ENCODE data around the gene HRCT1. TPM values are rescaled to one million over a fixed set of nuclear protein-coding genes. Genes with fewer than 3 reads are reported as not detected.

Gene HRCT1
- polyA plus RNA-seq, 3 donors, result 3.6 to 9.4 (median 4.1) TPM

Other genes starting within 250 kb of the HRCT1 start
- 10 to 100 TPM in 2 of 3 donors, not detected in 1; 37.0 to 41.8 TPM for gene RMRP, start 248.2 kb upstream of the HRCT1 start, polyA plus RNA-seq
- gene CCDC107, start 247.9 kb upstream of the HRCT1 start, polyA plus RNA-seq, result 100 to 1,000 TPM in 1 of 3 donors, 10 to 100 TPM in 2; 35.5 to 121 (median 54.4) TPM
- gene ARHGEF39, start 241.0 kb upstream of the HRCT1 start, polyA plus RNA-seq, result under 1 TPM; 0.22 to 0.82 (median 0.66) TPM
- 10 to 100 TPM in 1 of 3 donors, 1 to 10 TPM in 2; 2.2 to 45.4 (median 7.4) TPM for gene CA9, start 232.3 kb upstream of the HRCT1 start, polyA plus RNA-seq
- gene TPM2, start 216.3 kb upstream of the HRCT1 start, polyA plus RNA-seq, result 100 to 1,000 TPM in 2 of 3 donors, 10 to 100 TPM in 1; 59.0 to 552 (median 253) TPM
- gene TLN1, start 174.0 kb upstream of the HRCT1 start, polyA plus RNA-seq, result 100 to 1,000 TPM in 2 of 3 donors, 10 to 100 TPM in 1; 72.4 to 310 (median 201) TPM
- 10 to 100 TPM; 23.1 to 37.0 (median 33.0) TPM for gene CREB3, start 173.5 kb upstream of the HRCT1 start, polyA plus RNA-seq
- 10 to 100 TPM; 24.0 to 48.8 (median 36.8) TPM for gene GBA2, start 157.0 kb upstream of the HRCT1 start, polyA plus RNA-seq
- 10 to 100 TPM in 1 of 3 donors, 1 to 10 TPM in 2; 7.3 to 16.0 (median 9.9) TPM for gene RGP1, start 156.9 kb upstream of the HRCT1 start, polyA plus RNA-seq
- under 1 TPM in 2 of 3 donors, not detected in 1; 0.30 to 1.00 TPM for gene MSMP, start 151.9 kb upstream of the HRCT1 start, polyA plus RNA-seq
- gene NPR2, start 114.6 kb upstream of the HRCT1 start, polyA plus RNA-seq, result 10 to 100 TPM in 2 of 3 donors, 1 to 10 TPM in 1; 4.9 to 27.1 (median 18.3) TPM
- under 1 TPM; 0.78 to 0.90 (median 0.80) TPM for gene SPAG8, start 93.9 kb upstream of the HRCT1 start, polyA plus RNA-seq
- 100 to 1,000 TPM in 1 of 3 donors, 10 to 100 TPM in 2; 54.7 to 111 (median 63.3) TPM for gene HINT2, start 91.2 kb upstream of the HRCT1 start, polyA plus RNA-seq
- gene FAM221B, start 77.5 kb upstream of the HRCT1 start, polyA plus RNA-seq, result under 1 TPM in 1 of 3 donors, not detected in 2; 0.03 TPM
- 1 to 10 TPM; 4.5 to 5.6 (median 5.1) TPM for gene TMEM8B, start 77.0 kb upstream of the HRCT1 start, polyA plus RNA-seq
- not detected for gene OR13J1, start 35.8 kb upstream of the HRCT1 start, polyA plus RNA-seq
- 10 to 100 TPM in 2 of 3 donors, 1 to 10 TPM in 1; 1.5 to 16.9 (median 14.6) TPM for gene SPAAR, start 3.3 kb downstream of the HRCT1 start, polyA plus RNA-seq
- gene OR2S2, start 52.0 kb downstream of the HRCT1 start, polyA plus RNA-seq, result not detected
- 10 to 100 TPM in 1 of 3 donors, 1 to 10 TPM in 2; 1.6 to 11.5 (median 7.4) TPM for gene RECK, start 130.7 kb downstream of the HRCT1 start, polyA plus RNA-seq
- 10 to 100 TPM in 2 of 3 donors, 1 to 10 TPM in 1; 4.0 to 67.7 (median 43.7) TPM for gene GLIPR2, start 230.5 kb downstream of the HRCT1 start, polyA plus RNA-seq

All from adipose tissue (tissue), 3 donors.